PC-9 (cell line): ENCODE data around the gene EHD4. TPM values are rescaled to one million over a fixed set of nuclear protein-coding genes. Genes with fewer than 3 reads are reported as not detected.

Source experiments
- BruUV-seq: library from RNA; stranded (reverse); fragments of 400-500 nt; replicated peaks from 2 replicates; lab custom pipeline; 2021; lab: Mats Ljungman, UMichigan
- CTCF ChIA-PET: fragments of 300-600 bp; sonication (Branson Sonifier 250); formaldehyde crosslinking; loops from one replicate; lab custom pipeline; 2022; ENCODE audit warnings: antibody characterized with exemption; lab: Charles Lee
- POLR2A ChIA-PET: fragments of 300-600 bp; sonication (Branson Sonifier 250); formaldehyde crosslinking; loops from one replicate; lab custom pipeline; 2022; ENCODE audit warnings: antibody characterized with exemption; ENCODE audit not compliant: unreplicated experiment; lab: Charles Lee
- DNase-seq, 2 experiments: peaks; one replicate each; pipeline versions ENCODE4 v3.0.0 to v3.0.0-alpha.2; 2015 to 2022; ENCODE audit warnings: mixed read lengths in 1 of 2
- H2AFZ ChIP-seq: fragments of 200-600 bp; sonication (generic); 2 replicates; pipeline ENCODE4 v1.8.1; 2017; ENCODE audit warnings: antibody characterized with exemption
- H3F3A ChIP-seq: fragments of 200-600 bp; sonication (generic); 2 replicates; pipeline ENCODE4 v1.8.1; 2017; ENCODE audit warnings: antibody characterized with exemption, mild to moderate bottlenecking, low read depth; ENCODE audit not compliant: insufficient read depth
- H3K27ac ChIP-seq: fragments of 200-600 bp; sonication (generic); 2 replicates; pipeline ENCODE4 v1.6.1; 2016; ENCODE audit warnings: mixed run types
- H3K27me3 ChIP-seq: fragments of 200-600 bp; sonication (generic); 2 replicates; pipeline ENCODE4 v1.6.1; 2016; ENCODE audit warnings: low read depth, mixed run types; ENCODE audit not compliant: insufficient read depth
- H3K36me3 ChIP-seq: fragments of 200-600 bp; sonication (generic); 2 replicates; pipeline ENCODE4 v1.6.1; 2016; ENCODE audit warnings: low read depth, mixed run types
- H3K4me1 ChIP-seq: fragments of 200-600 bp; sonication (generic); replicated peaks from 2 replicates; pipeline ENCODE4 v1.6.1; 2016; ENCODE audit warnings: mixed run types; ENCODE audit not compliant: insufficient read depth
- H3K4me2 ChIP-seq: fragments of 200-600 bp; sonication (generic); 2 replicates; pipeline ENCODE4 v1.6.1; 2017; ENCODE audit warnings: mixed run types
- H3K4me3 ChIP-seq: fragments of 200-600 bp; sonication (generic); 2 replicates; pipeline ENCODE4 v1.6.1; 2016; ENCODE audit warnings: mixed run types
- H3K79me2 ChIP-seq: fragments of 200-600 bp; sonication (generic); 2 replicates; pipeline ENCODE4 v1.6.1; 2017; ENCODE audit warnings: low read depth, mixed run types
- H3K9me2 ChIP-seq: fragments of 200-600 bp; sonication (generic); 2 replicates; pipeline ENCODE4 v1.8.1; 2017; ENCODE audit warnings: mild to moderate bottlenecking; ENCODE audit not compliant: insufficient read depth
- H3K9me3 ChIP-seq: fragments of 200-600 bp; sonication (generic); 2 replicates; pipeline ENCODE4 v1.8.1; 2016; ENCODE audit warnings: low read depth; ENCODE audit not compliant: insufficient read depth
- H4K20me1 ChIP-seq: fragments of 200-600 bp; sonication (generic); 2 replicates; pipeline ENCODE4 v1.8.1; 2017; ENCODE audit not compliant: insufficient read depth
- EZH2 ChIP-seq: fragments of 200-600 bp; sonication (generic); IDR thresholded peaks from 2 replicates; pipeline ENCODE4 v1.8.0; 2017; ENCODE audit warnings: antibody characterized with exemption, low read depth
- intact Hi-C: fragments of 100-400 bp; cut with micrococcal nuclease; formaldehyde crosslinking; loops from one replicate; pipeline ENCODE4 v1.10.0; 2022; ENCODE audit not compliant: unreplicated experiment
- total RNA-seq: library from RNA; stranded (reverse); gene quantifications from 2 replicates; pipeline ENCODE4 v1.2.3, GENCODE V29; 2021
- TF ChIP-seq, protein P1 (sequence below): fragments of 200-600 bp; sonication (generic); conservative IDR thresholded peaks from 2 replicates; pipeline ENCODE4 v1.6.1; 2017; ENCODE audit warnings: mixed run types, antibody characterized with exemption, mild to moderate bottlenecking, moderate library complexity

The EHD4 gene
- total RNA-seq, 1 experiment from 2014 or later: 18.1 TPM

DNA sequence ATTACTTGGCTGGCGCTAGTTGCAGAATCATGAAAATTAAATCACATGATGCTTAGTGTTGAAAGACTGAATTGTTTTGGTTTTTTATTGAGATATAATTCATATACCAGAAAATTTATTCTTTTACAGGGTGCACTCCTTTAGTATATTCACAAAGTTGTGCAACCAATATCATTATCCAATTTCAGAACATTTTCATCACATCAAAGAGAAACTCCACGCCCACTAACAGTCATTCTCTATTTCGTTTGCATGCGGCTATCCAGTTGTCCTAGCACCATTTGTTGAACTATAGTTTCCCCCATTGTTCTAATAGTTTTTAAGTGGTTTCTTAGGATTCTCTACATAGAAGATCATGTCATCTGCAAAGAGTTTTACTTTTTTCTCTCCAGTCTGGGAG, 3.7 kb downstream of the EHD4 start:
- intact Hi-C loops: no loop called here
- H3K79me2 ChIP-seq: peaks cover 55% of the 10 kb centered on the region
- H3K4me1 ChIP-seq: peaks cover 28% of the 10 kb centered on the region
- POLR2A ChIA-PET: no interaction called here
- TF ChIP-seq, protein P1, sequence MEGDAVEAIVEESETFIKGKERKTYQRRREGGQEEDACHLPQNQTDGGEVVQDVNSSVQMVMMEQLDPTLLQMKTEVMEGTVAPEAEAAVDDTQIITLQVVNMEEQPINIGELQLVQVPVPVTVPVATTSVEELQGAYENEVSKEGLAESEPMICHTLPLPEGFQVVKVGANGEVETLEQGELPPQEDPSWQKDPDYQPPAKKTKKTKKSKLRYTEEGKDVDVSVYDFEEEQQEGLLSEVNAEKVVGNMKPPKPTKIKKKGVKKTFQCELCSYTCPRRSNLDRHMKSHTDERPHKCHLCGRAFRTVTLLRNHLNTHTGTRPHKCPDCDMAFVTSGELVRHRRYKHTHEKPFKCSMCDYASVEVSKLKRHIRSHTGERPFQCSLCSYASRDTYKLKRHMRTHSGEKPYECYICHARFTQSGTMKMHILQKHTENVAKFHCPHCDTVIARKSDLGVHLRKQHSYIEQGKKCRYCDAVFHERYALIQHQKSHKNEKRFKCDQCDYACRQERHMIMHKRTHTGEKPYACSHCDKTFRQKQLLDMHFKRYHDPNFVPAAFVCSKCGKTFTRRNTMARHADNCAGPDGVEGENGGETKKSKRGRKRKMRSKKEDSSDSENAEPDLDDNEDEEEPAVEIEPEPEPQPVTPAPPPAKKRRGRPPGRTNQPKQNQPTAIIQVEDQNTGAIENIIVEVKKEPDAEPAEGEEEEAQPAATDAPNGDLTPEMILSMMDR: no peak
- no peak for TF ChIP-seq EZH2
- no peak overlapping the region for H3K4me3 ChIP-seq
- no peak overlapping the region for H3K27ac ChIP-seq
- H3K9me2 ChIP-seq: no peaks in the 10 kb centered on the region
- no peaks in the 10 kb centered on the region for H3K9me3 ChIP-seq
- no peak overlapping the region for H3K4me2 ChIP-seq
- H3F3A ChIP-seq: peaks cover 21% of the 10 kb centered on the region
- no peaks in the 10 kb centered on the region for H3K27me3 ChIP-seq
- no peaks in the 10 kb centered on the region; the same call in 1 of the 2 replicates for H4K20me1 ChIP-seq
- no peak for DNase-seq
- CTCF ChIA-PET: no interaction called here
- H2AFZ ChIP-seq: no peak overlapping the region
- no TSS peak for BruUV-seq
- H3K36me3 ChIP-seq: no peaks in the 10 kb centered on the region

DNA sequence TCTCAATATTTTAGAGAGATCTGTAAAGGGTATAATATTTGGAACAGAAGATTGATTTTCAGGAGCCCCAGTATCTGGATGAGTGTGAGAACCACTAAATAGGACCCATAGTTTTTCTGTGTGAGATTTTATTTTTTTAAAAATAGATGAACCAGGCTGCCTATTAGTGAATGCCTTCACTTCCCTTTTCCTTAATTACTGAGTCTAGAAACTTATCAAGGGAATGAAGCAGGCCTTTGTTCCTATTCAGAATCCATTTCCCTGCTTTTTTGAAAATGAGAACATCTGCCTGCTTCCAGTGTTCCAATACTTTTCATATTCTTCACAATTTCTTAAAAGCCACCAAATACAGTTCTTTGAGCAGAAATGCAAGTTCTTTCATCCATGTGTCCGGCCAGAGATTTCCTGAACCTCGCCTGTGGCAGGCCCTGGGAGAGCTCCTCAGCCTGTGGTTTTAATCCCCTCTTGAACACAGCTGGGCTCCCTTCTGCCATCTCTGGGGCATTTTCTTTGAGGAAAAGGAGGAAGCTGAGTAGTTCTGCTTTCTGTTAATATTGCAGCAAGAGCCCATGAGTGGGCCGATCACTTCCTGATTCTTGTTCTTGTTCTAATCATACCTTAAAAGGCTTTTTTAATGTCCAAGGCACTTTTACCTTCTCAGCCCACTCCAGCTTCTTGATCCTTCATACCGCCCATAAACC, 4.7 kb downstream of the EHD4 start:
- H3K36me3 ChIP-seq: no peaks in the 10 kb centered on the region
- TF ChIP-seq, protein P1: no peak
- TF ChIP-seq EZH2: no peak
- H3K4me1 ChIP-seq: peaks cover 20% of the 10 kb centered on the region
- no peak overlapping the region for H3K27ac ChIP-seq
- BruUV-seq: no TSS peak
- peaks cover 55% of the 10 kb centered on the region for H3K79me2 ChIP-seq
- H3K9me3 ChIP-seq: no peaks in the 10 kb centered on the region
- H3K9me2 ChIP-seq: no peaks in the 10 kb centered on the region
- H3K4me2 ChIP-seq: no peak overlapping the region
- H3K27me3 ChIP-seq: no peaks in the 10 kb centered on the region
- H2AFZ ChIP-seq: no peak overlapping the region
- ChIA-PET POLR2A (interaction anchor here (0.5 kb wide), 1 partner anchor 31 kb away, joined by 4 read pairs; no protein-coding TSS in a partner anchor), CTCF (no interaction called here)
- peaks cover 11% of the 10 kb centered on the region; the same call in 1 of the 2 replicates for H3F3A ChIP-seq
- no peak for DNase-seq
- no peak overlapping the region for H3K4me3 ChIP-seq
- no peaks in the 10 kb centered on the region; the same call in 1 of the 2 replicates for H4K20me1 ChIP-seq
- intact Hi-C loops: no loop called here

DNA sequence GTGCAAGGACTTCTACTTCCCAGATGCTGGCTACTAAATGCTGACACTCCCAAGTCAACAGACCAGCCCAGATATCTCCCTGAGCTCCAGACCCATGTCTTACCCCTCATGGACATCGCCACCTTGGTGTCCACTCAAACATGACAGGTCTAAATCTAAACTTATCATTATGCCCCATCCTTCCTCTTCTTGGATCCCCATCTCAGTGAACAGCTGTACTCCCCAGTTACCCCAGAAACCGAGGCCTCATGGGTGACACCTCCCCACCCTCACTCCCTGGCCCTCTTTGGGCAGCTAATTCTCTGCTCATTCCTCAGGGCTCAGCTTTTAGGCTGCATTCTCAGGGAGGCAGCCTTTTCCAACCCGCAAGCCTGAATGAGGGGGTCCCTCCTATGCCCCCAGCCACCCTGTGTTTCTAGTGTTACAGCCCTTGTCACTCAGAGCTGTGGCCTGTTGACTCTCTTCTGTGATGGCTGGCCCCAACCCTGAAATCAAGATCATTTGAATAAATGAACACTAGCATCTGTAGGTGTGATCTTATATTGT, 5.4 kb downstream of the EHD4 start:
- Histone ChIP-seq H2AFZ (no peak overlapping the region), H3K4me1 (peaks cover 20% of the 10 kb centered on the region), H3K79me2 (peaks cover 55% of the 10 kb centered on the region), H3K27ac (no peak overlapping the region), H3K36me3 (no peaks in the 10 kb centered on the region), H3F3A (peaks cover 11% of the 10 kb centered on the region; the same call in 1 of the 2 replicates), H3K9me2 (no peaks in the 10 kb centered on the region), H3K27me3 (no peaks in the 10 kb centered on the region), H3K4me2 (no peak overlapping the region), H3K4me3 (no peak overlapping the region), H3K9me3 (no peaks in the 10 kb centered on the region), H4K20me1 (no peaks in the 10 kb centered on the region; the same call in 1 of the 2 replicates)
- no peak for DNase-seq
- TF ChIP-seq, protein P1: no peak
- TF ChIP-seq EZH2: no peak
- ChIA-PET POLR2A (no interaction called here), CTCF (no interaction called here)
- intact Hi-C loops: no loop called here
- no TSS peak for BruUV-seq
